ENCODE measurements around the gene SLC27A4.

The SLC27A4 gene

GRCh38 chr9:128372784-128373183, 32.5 kb downstream of the SLC27A4 start:
- Histone ChIP-seq H3K9me3 (ENCODE audit: control insufficient read depth, insufficient read depth, low read depth, low read length) (no peaks in the 10 kb centered on the region), H3K4me1 (ENCODE audit: control insufficient read depth, insufficient read depth, low read length) (0 out of 2 replicates have a peak, but pooled peaks cover 3% of the 10 kb centered on the region), H3K36me3 (ENCODE audit: control insufficient read depth in 2 of 2, insufficient read depth in 1 of 2, low read length in 2 of 2) (peaks cover 0 to 14% of the 10 kb centered on the region in 2 experiments; a peak in 1 of 3 replicates), H3K27ac (ENCODE audit: extremely low read depth, low read depth, low read length) (no peak overlapping the region), H3K4me3 (ENCODE audit: low read depth, low read length) (no peak overlapping the region; the same call in 1 of the 2 replicates)
- ChIA-PET CTCF (interaction anchor here (0.9 kb wide), 1 partner anchor 39 kb away, joined by 3 read pairs; no protein-coding TSS in a partner anchor), POLR2A (interaction anchor here (3.6 kb wide), 1 partner anchor 47 kb away, joined by 33 read pairs; the partner anchor contains the start of gene CERCAM)
- no peak for TF ChIP-seq ZBTB48 (tag by site-specific recombination; IDR thresholded peaks at IDR 0.05)
- no peak for TF ChIP-seq BCL6B (tag by site-specific recombination; IDR thresholded peaks at IDR 0.05)
- TF ChIP-seq ZNF558 (tag by site-specific recombination; IDR thresholded peaks at IDR 0.05) = no peak
- TF ChIP-seq ZNF513 (tag by site-specific recombination; IDR thresholded peaks at IDR 0.05) = no peak
- no peak for TF ChIP-seq MZF1 (tag by site-specific recombination; IDR thresholded peaks at IDR 0.05; ENCODE audit: borderline replicate concordance)
- no peak for TF ChIP-seq ZNF280C (tag by site-specific recombination; IDR thresholded peaks at IDR 0.05)
- TF ChIP-seq ZNF280D (tag by site-specific recombination; IDR thresholded peaks at IDR 0.05) = no peak
- TF ChIP-seq ZNF394 (tag by site-specific recombination; IDR thresholded peaks at IDR 0.05; ENCODE audit: borderline replicate concordance) = no peak

- ChIA-PET CTCF (no interaction called here), POLR2A (no interaction called here)
- H3K27ac ChIP-seq (ENCODE audit: extremely low read depth, low read depth, low read length) = no peak overlapping the region
- H3K9me3 ChIP-seq (ENCODE audit: control insufficient read depth, insufficient read depth, low read depth, low read length) = no peaks in the 10 kb centered on the region
- 0 out of 2 replicates have a peak, but pooled peaks cover 3% of the 10 kb centered on the region for H3K4me1 ChIP-seq (ENCODE audit: control insufficient read depth, insufficient read depth, low read length)
- peaks cover 0 to 25% of the 10 kb centered on the region in 2 experiments; a peak in 2 of 3 replicates for H3K36me3 ChIP-seq (ENCODE audit: control insufficient read depth in 2 of 2, insufficient read depth in 1 of 2, low read length in 2 of 2)
- H3K4me3 ChIP-seq (ENCODE audit: low read depth, low read length) = no peak overlapping the region
- TF ChIP-seq SP7 (tag by site-specific recombination; IDR thresholded peaks at IDR 0.05) (no peak), BCL11A (tag by site-specific recombination; IDR thresholded peaks at IDR 0.05; ENCODE audit: low read depth) (no peak), ZIC2 (tag by site-specific recombination; IDR thresholded peaks at IDR 0.05) (no peak), ZNF518A (tag by site-specific recombination; conservative IDR thresholded peaks at IDR 0.05; ENCODE audit: low read depth) (no peak), ZNF114 (tag by site-specific recombination; IDR thresholded peaks at IDR 0.05) (no peak), KLF17 (tag by site-specific recombination; IDR thresholded peaks at IDR 0.05) (no peak), ZNF692 (tag by site-specific recombination; IDR thresholded peaks at IDR 0.05) (no peak), GFI1B (tag by site-specific recombination; IDR thresholded peaks at IDR 0.05) (no peak), ZNF785 (tag by site-specific recombination; IDR thresholded peaks at IDR 0.05) (no peak), ZNF558 (tag by site-specific recombination; IDR thresholded peaks at IDR 0.05) (no peak), ZNF341 (tag by site-specific recombination; IDR thresholded peaks at IDR 0.05; ENCODE audit: low read depth) (no peak)
Measured at GRCh38 chr9:128374221-128374675, 33.9 kb downstream of the SLC27A4 start.

Measured in HEK293 (cell line).